ENCODE measurements around the gene TOMM20. TPM values are rescaled to one million over a fixed set of nuclear protein-coding genes. Genes with fewer than 3 reads are reported as not detected.
"Not testable (repeated sequence)": the region's sequence is repeated elsewhere in the genome, so short reads cannot be mapped to it uniquely, and the experiment has no call there.

Gene TOMM20
- total and polyA plus RNA-seq, 2 donors (not counting 1 experiment from before 2014, with no cell fraction given) = 25.0 to 77.3 TPM

DNA sequence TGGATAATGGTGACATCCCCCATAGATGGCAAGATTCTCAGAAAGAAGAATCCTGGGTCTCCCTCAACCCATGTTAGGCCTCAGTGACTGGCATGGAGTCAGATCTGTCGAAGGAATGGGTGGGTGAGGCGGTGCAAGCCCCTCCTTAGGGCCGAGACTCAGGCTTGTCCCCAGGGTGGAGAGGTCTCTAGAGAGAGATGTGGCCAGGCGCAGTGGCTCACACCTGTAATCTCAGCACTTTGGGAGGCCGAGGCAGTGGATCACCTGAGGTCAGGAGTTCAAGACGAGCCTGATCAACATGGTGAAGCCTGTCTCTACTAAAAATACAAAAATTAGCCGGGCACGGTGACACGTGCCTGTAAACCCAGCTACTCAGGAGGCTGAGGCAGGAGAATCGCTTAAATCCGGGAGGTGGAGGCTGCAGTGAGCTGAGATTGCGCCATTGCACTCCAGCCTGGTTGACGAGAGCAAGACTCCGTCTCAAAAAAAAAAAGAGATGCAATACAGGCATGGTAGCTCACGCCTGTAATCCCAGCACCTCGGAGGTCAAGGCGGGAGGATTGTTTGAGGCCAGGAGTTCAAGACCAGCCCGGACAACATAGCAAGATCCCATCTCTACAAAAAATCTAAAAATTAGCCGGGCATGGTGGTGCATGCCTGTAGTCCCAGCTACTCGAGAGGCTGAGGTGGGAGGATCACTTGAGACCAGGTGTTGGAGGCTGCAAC, 37.2 kb downstream of the TOMM20 start:
- POLR2A ChIA-PET = interaction anchor here (0.6 kb wide), 1 partner anchor 587 kb away, joined by 3 read pairs; no protein-coding TSS in a partner anchor
- H3K4me1 ChIP-seq (ENCODE audit: control insufficient read depth in 2 of 2, insufficient read depth in 2 of 2, low read length in 2 of 2); H3K4me3 Mint-ChIP-seq; DNase-seq; H3K79me2 ChIP-seq (ENCODE audit: control insufficient read depth, insufficient read depth, low read length); H4K20me1 ChIP-seq (ENCODE audit: control insufficient read depth, insufficient read depth, low read length, poor library complexity, severe bottlenecking); H3K27me3 Mint-ChIP-seq; H3K9me3 ChIP-seq (ENCODE audit: control extremely low read depth in 1 of 3, control insufficient read depth in 2 of 3, insufficient read depth in 1 of 3, low read length in 2 of 3); intact Hi-C loops (cut with micrococcal nuclease); H3K4me2 ChIP-seq (replicated peaks; ENCODE audit: low read depth, low read length, poor library complexity, severe bottlenecking); ATAC-seq (ENCODE audit: low read depth); H3K4me3 ChIP-seq (ENCODE audit: control extremely low read depth in 1 of 5, extremely low read depth in 1 of 5, insufficient read depth in 1 of 5, low read depth in 2 of 5, low read length in 4 of 5); H3K27ac Mint-ChIP-seq; H3K9me3 Mint-ChIP-seq (ENCODE audit: insufficient read depth); H3K27ac ChIP-seq (ENCODE audit: low read length in 2 of 2); H3K36me3 ChIP-seq (replicated peaks in 1 of 2; ENCODE audit: control extremely low read depth in 1 of 2, control insufficient read depth in 1 of 2, extremely low read depth in 1 of 2, insufficient read depth in 2 of 2, low read length in 1 of 2); H3K27me3 ChIP-seq (replicated peaks in 1 of 4; ENCODE audit: control extremely low read depth in 1 of 4, control insufficient read depth in 3 of 4, insufficient read depth in 4 of 4, low read length in 3 of 4); H3K4me1 Mint-ChIP-seq; H2AFZ ChIP-seq (ENCODE audit: insufficient read depth, low read depth, low read length, poor library complexity, severe bottlenecking); H3K9ac ChIP-seq (ENCODE audit: low read length): not testable (repeated sequence)
- CTCF ChIA-PET = interaction anchor here (0.9 to 3.5 kb wide), 8 partner anchors 8 to 604 kb away, joined by 3 to 19 read pairs (median 4); no protein-coding TSS in a partner anchor
- 94% methylated on average over 12 of the region's 20 CpGs for WGBS (ENCODE audit: insufficient coverage)

DNA sequence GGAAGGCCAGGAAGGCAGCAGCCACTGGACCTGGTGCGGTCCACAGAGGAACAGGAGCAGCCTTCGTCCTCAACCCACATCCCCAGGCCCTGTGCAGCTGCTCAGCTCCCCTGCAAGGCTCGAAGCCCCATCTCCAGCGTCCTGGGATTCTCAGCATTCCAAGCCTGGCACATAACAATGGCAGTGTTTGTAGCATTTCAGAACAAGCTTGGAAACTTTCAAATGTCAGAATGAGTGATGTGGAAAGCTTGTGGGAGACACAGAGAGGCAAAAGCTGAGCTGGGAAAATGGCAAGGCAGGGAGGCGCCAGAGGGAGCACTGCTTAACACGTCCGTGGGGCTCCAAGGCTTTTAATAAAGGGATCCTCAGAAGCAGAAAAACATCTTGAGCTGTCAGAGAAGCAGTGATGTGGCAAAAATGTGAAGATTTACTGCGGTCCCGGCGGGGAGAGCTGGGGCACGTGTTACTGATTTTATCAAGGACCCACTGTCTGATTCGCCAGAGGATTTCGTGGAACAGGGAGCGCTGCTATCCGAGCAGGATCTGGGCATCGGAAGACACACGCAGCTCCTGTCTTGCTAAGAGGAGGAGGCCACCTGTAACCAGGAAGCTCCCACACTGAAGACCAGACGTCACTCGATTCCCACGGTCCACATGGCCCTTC, 38.1 kb downstream of the TOMM20 start:
- peaks cover 5% of the 10 kb centered on the region for H3K27me3 Mint-ChIP-seq
- H3K9me3 Mint-ChIP-seq (ENCODE audit: insufficient read depth) = no peaks in the 10 kb centered on the region
- intact Hi-C loops (cut with micrococcal nuclease) = no loop called here
- Histone ChIP-seq H3K9ac (ENCODE audit: low read length) (no peak overlapping the region), H3K4me3 (ENCODE audit: control extremely low read depth in 1 of 5, extremely low read depth in 1 of 5, insufficient read depth in 1 of 5, low read depth in 2 of 5, low read length in 4 of 5) (no peak overlapping the region), H3K27me3 (replicated peaks in 1 of 4; ENCODE audit: control extremely low read depth in 1 of 4, control insufficient read depth in 3 of 4, insufficient read depth in 4 of 4, low read length in 3 of 4) (no peaks in the 10 kb centered on the region), H3K79me2 (ENCODE audit: control insufficient read depth, insufficient read depth, low read length) (no peaks in the 10 kb centered on the region), H4K20me1 (ENCODE audit: control insufficient read depth, insufficient read depth, low read length, poor library complexity, severe bottlenecking) (no peaks in the 10 kb centered on the region), H2AFZ (ENCODE audit: insufficient read depth, low read depth, low read length, poor library complexity, severe bottlenecking) (no peak overlapping the region), H3K4me1 (ENCODE audit: control insufficient read depth in 2 of 2, insufficient read depth in 2 of 2, low read length in 2 of 2) (peaks cover 0 to 7% of the 10 kb centered on the region in 2 donors), H3K27ac (ENCODE audit: low read length in 2 of 2) (no peak overlapping the region), H3K9me3 (ENCODE audit: control extremely low read depth in 1 of 3, control insufficient read depth in 2 of 3, insufficient read depth in 1 of 3, low read length in 2 of 3) (no peaks in the 10 kb centered on the region), H3K4me2 (replicated peaks; ENCODE audit: low read depth, low read length, poor library complexity, severe bottlenecking) (no peak overlapping the region), H3K36me3 (replicated peaks in 1 of 2; ENCODE audit: control extremely low read depth in 1 of 2, control insufficient read depth in 1 of 2, extremely low read depth in 1 of 2, insufficient read depth in 2 of 2, low read length in 1 of 2) (no peaks in the 10 kb centered on the region)
- DNase-seq (no peak), ATAC-seq (ENCODE audit: low read depth) (no peak)
- WGBS (ENCODE audit: insufficient coverage) = 43% methylated on average over 18 of the region's 20 CpGs
- no peak overlapping the region for H3K27ac Mint-ChIP-seq
- CTCF ChIA-PET = interaction anchor here (0.7 to 1.7 kb wide), 5 partner anchors 11 to 590 kb away, joined by 3 to 11 read pairs (median 4); no protein-coding TSS in a partner anchor
- POLR2A ChIA-PET = interaction anchor here (0.6 kb wide), 1 partner anchor 479 kb away, joined by 5 read pairs; no protein-coding TSS in a partner anchor
- peaks cover 5% of the 10 kb centered on the region for H3K4me1 Mint-ChIP-seq
- H3K4me3 Mint-ChIP-seq = no peak overlapping the region
- TF ChIP-seq, protein P1, sequence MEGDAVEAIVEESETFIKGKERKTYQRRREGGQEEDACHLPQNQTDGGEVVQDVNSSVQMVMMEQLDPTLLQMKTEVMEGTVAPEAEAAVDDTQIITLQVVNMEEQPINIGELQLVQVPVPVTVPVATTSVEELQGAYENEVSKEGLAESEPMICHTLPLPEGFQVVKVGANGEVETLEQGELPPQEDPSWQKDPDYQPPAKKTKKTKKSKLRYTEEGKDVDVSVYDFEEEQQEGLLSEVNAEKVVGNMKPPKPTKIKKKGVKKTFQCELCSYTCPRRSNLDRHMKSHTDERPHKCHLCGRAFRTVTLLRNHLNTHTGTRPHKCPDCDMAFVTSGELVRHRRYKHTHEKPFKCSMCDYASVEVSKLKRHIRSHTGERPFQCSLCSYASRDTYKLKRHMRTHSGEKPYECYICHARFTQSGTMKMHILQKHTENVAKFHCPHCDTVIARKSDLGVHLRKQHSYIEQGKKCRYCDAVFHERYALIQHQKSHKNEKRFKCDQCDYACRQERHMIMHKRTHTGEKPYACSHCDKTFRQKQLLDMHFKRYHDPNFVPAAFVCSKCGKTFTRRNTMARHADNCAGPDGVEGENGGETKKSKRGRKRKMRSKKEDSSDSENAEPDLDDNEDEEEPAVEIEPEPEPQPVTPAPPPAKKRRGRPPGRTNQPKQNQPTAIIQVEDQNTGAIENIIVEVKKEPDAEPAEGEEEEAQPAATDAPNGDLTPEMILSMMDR (IDR thresholded peaks at IDR 0.05) = no peak
- no peak for TF ChIP-seq EZH2 (IDR thresholded peaks at IDR 0.05; ENCODE audit: borderline replicate concordance, insufficient read depth, low read depth, low read length, poor library complexity, severe bottlenecking)

Data from B cell (primary cell).